ENCODE data around the gene ZBTB32.

The ZBTB32 gene

GRCh38 chr19:35745328-35746086 lies 41.1 kb downstream of the ZBTB32 start, which contains the start of the genes PSENEN and U2AF1L4:
Gene PSENEN, plus strand, starts transcription at chr19:35745651. Its CDS starts 280 bp downstream, at chr19:35745931.
Gene U2AF1L4, minus strand, starts transcription at chr19:35745418. Its CDS starts 27 bp downstream, at chr19:35745391.
- 0% methylated on average over 32 of the region's 40 CpGs for WGBS (ENCODE audit: insufficient coverage)
- ChIA-PET CTCF (interaction anchor here (1.2 kb wide), 1 partner anchor 31 kb away, joined by 3 read pairs; no protein-coding TSS in a partner anchor), POLR2A (interaction anchor here (1.1 kb wide), 1 partner anchor 27 kb away, joined by 4 read pairs; no protein-coding TSS in a partner anchor)
- Histone ChIP-seq H3K27ac (ENCODE audit: insufficient read depth in 1 of 2, low read depth in 1 of 2, low read length in 2 of 2, poor library complexity in 1 of 2, severe bottlenecking in 2 of 2) (peak within 1 kb of the TSS; percentile 99 to 100), H3K27me3 (replicated peaks in 2 of 5; ENCODE audit: control insufficient read depth in 4 of 5, insufficient read depth in 5 of 5, low read length in 4 of 5) (no peaks in the 10 kb centered on the region), H3K4me3 (ENCODE audit: control insufficient read depth in 1 of 7, extremely low read depth in 1 of 7, insufficient read depth in 4 of 7, low read depth in 2 of 7, low read length in 6 of 7) (peak within 1 kb of the TSS; percentile 46 to 96 (median 90)), H3K4me1 (ENCODE audit: control extremely low read depth in 1 of 4, control insufficient read depth in 4 of 4, insufficient read depth in 4 of 4, low read length in 3 of 4) (peaks cover 16 to 68% (median 61%) of the 10 kb centered on the region in 4 experiments), H3K36me3 (ENCODE audit: control insufficient read depth in 4 of 4, insufficient read depth in 4 of 4, low read length in 3 of 4) (no peaks in the 10 kb centered on the region), H3K9me3 (ENCODE audit: control extremely low read depth in 1 of 5, control insufficient read depth in 4 of 5, insufficient read depth in 2 of 5, low read depth in 1 of 5, low read length in 4 of 5) (no peaks in the 10 kb centered on the region)
- peak; percentile 99 to 100 (median 100) for DNase-seq

- peak overlapping the region; percentile 99 to 100 for H3K27ac ChIP-seq (ENCODE audit: insufficient read depth in 1 of 2, low read depth in 1 of 2, low read length in 2 of 2, poor library complexity in 1 of 2, severe bottlenecking in 2 of 2)
- H3K27me3 ChIP-seq (replicated peaks in 2 of 5; ENCODE audit: control insufficient read depth in 4 of 5, insufficient read depth in 5 of 5, low read length in 4 of 5) = no peaks in the 10 kb centered on the region
- ChIA-PET CTCF (no interaction called here), POLR2A (no interaction called here)
- H3K4me1 ChIP-seq (ENCODE audit: control extremely low read depth in 1 of 4, control insufficient read depth in 4 of 4, insufficient read depth in 4 of 4, low read length in 3 of 4) = peaks cover 16 to 63% (median 56%) of the 10 kb centered on the region in 4 experiments
- peak overlapping the region; percentile 46 to 96 (median 90) for H3K4me3 ChIP-seq (ENCODE audit: control insufficient read depth in 1 of 7, extremely low read depth in 1 of 7, insufficient read depth in 4 of 7, low read depth in 2 of 7, low read length in 6 of 7)
- WGBS (ENCODE audit: insufficient coverage) = 10% methylated on average over 3 of the region's 4 CpGs
- no peak for DNase-seq
- H3K9me3 ChIP-seq (ENCODE audit: control extremely low read depth in 1 of 5, control insufficient read depth in 4 of 5, insufficient read depth in 2 of 5, low read depth in 1 of 5, low read length in 4 of 5) = no peaks in the 10 kb centered on the region
- H3K36me3 ChIP-seq (ENCODE audit: control insufficient read depth in 4 of 4, insufficient read depth in 4 of 4, low read length in 3 of 4) = no peaks in the 10 kb centered on the region
These were observed 41.7 kb downstream of the ZBTB32 start for GRCh38 chr19:35746087-35746462.

- H3K9me3 ChIP-seq (ENCODE audit: control extremely low read depth in 1 of 5, control insufficient read depth in 4 of 5, insufficient read depth in 2 of 5, low read depth in 1 of 5, low read length in 4 of 5) = no peaks in the 10 kb centered on the region
- CTCF ChIA-PET = no interaction called here
- peaks cover 16 to 58% (median 52%) of the 10 kb centered on the region in 4 experiments for H3K4me1 ChIP-seq (ENCODE audit: control extremely low read depth in 1 of 4, control insufficient read depth in 4 of 4, insufficient read depth in 4 of 4, low read length in 3 of 4)
- DNase-seq = no peak
- POLR2A ChIA-PET = no interaction called here
- peak overlapping the region in 1 of 2 experiments; percentile 100 for H3K27ac ChIP-seq (ENCODE audit: insufficient read depth in 1 of 2, low read depth in 1 of 2, low read length in 2 of 2, poor library complexity in 1 of 2, severe bottlenecking in 2 of 2)
- WGBS (ENCODE audit: insufficient coverage) = 96% methylated on average over 4 of the region's 5 CpGs
- H3K4me3 ChIP-seq (ENCODE audit: control insufficient read depth in 1 of 7, extremely low read depth in 1 of 7, insufficient read depth in 4 of 7, low read depth in 2 of 7, low read length in 6 of 7) = peak overlapping the region in 4 of 7 experiments; percentile 83 to 96 (median 93)
- H3K36me3 ChIP-seq (ENCODE audit: control insufficient read depth in 4 of 4, insufficient read depth in 4 of 4, low read length in 3 of 4) = no peaks in the 10 kb centered on the region
- H3K27me3 ChIP-seq (replicated peaks in 2 of 5; ENCODE audit: control insufficient read depth in 4 of 5, insufficient read depth in 5 of 5, low read length in 4 of 5) = no peaks in the 10 kb centered on the region
These were observed 42.2 kb downstream of the ZBTB32 start for GRCh38 chr19:35746531-35746930.

GRCh38 chr19:35748106-35749020 lies 44.0 kb downstream of the ZBTB32 start, which contains the start of gene LIN37:
Gene LIN37, plus strand, starts transcription at chr19:35748576. Its CDS starts 149 bp downstream, at chr19:35748725.
- H3K9me3 ChIP-seq (ENCODE audit: control extremely low read depth in 1 of 5, control insufficient read depth in 4 of 5, insufficient read depth in 2 of 5, low read depth in 1 of 5, low read length in 4 of 5) = no peaks in the 10 kb centered on the region
- CTCF ChIA-PET = interaction anchor here (0.7 to 2.2 kb wide), 4 partner anchors 8 to 71 kb away, joined by 3 to 6 read pairs (median 4); partner anchors contain the start of gene HSPB6
- POLR2A ChIA-PET = interaction anchor here (0.6 to 1.1 kb wide), 2 partner anchors 8 to 106 kb away, joined by 3 to 4 read pairs; partner anchors contain the start of gene HSPB6

GRCh38 chr19:35750167-35750566 lies 45.8 kb downstream of the ZBTB32 start:
- peaks cover 0 to 15% (median 0%) of the 10 kb centered on the region in 5 experiments for H3K27me3 ChIP-seq (replicated peaks in 2 of 5; ENCODE audit: control insufficient read depth in 4 of 5, insufficient read depth in 5 of 5, low read length in 4 of 5)
- H3K4me3 ChIP-seq (ENCODE audit: control insufficient read depth in 1 of 7, extremely low read depth in 1 of 7, insufficient read depth in 4 of 7, low read depth in 2 of 7, low read length in 6 of 7) = no peak overlapping the region
- H3K27ac ChIP-seq (ENCODE audit: insufficient read depth in 1 of 2, low read depth in 1 of 2, low read length in 2 of 2, poor library complexity in 1 of 2, severe bottlenecking in 2 of 2) = no peak overlapping the region
- peaks cover 10 to 29% (median 25%) of the 10 kb centered on the region in 4 experiments for H3K4me1 ChIP-seq (ENCODE audit: control extremely low read depth in 1 of 4, control insufficient read depth in 4 of 4, insufficient read depth in 4 of 4, low read length in 3 of 4)
- no peak for DNase-seq
- 100% methylated on average over 1 of the region's 5 CpGs for WGBS (ENCODE audit: insufficient coverage)
- peaks cover 0 to 28% (median 21%) of the 10 kb centered on the region in 4 experiments for H3K36me3 ChIP-seq (ENCODE audit: control insufficient read depth in 4 of 4, insufficient read depth in 4 of 4, low read length in 3 of 4)
- ChIA-PET POLR2A (no interaction called here), CTCF (no interaction called here)
- H3K9me3 ChIP-seq (ENCODE audit: control extremely low read depth in 1 of 5, control insufficient read depth in 4 of 5, insufficient read depth in 2 of 5, low read depth in 1 of 5, low read length in 4 of 5) = no peaks in the 10 kb centered on the region

More at GRCh38 chr19:35748106-35749020, 44.0 kb downstream of the ZBTB32 start, which contains the start of gene LIN37:
- Histone ChIP-seq H3K27ac (ENCODE audit: insufficient read depth in 1 of 2, low read depth in 1 of 2, low read length in 2 of 2, poor library complexity in 1 of 2, severe bottlenecking in 2 of 2) (peak within 1 kb of the TSS; percentile 47 to 85), H3K4me1 (ENCODE audit: control extremely low read depth in 1 of 4, control insufficient read depth in 4 of 4, insufficient read depth in 4 of 4, low read length in 3 of 4) (peaks cover 12 to 41% (median 35%) of the 10 kb centered on the region in 4 experiments), H3K27me3 (replicated peaks in 2 of 5; ENCODE audit: control insufficient read depth in 4 of 5, insufficient read depth in 5 of 5, low read length in 4 of 5) (no peaks in the 10 kb centered on the region), H3K4me3 (ENCODE audit: control insufficient read depth in 1 of 7, extremely low read depth in 1 of 7, insufficient read depth in 4 of 7, low read depth in 2 of 7, low read length in 6 of 7) (peak within 1 kb of the TSS; percentile 73 to 99 (median 95)), H3K36me3 (ENCODE audit: control insufficient read depth in 4 of 4, insufficient read depth in 4 of 4, low read length in 3 of 4) (peaks cover 0 to 17% (median 12%) of the 10 kb centered on the region in 4 experiments)
- 2% methylated on average over 28 of the region's 45 CpGs for WGBS (ENCODE audit: insufficient coverage)
- peak; percentile 99 to 100 (median 99) for DNase-seq

- no peak for DNase-seq
- POLR2A ChIA-PET = no interaction called here
- 99% methylated on average over 10 of the region's 14 CpGs for WGBS (ENCODE audit: insufficient coverage)
- H3K27me3 ChIP-seq (replicated peaks in 2 of 5; ENCODE audit: control insufficient read depth in 4 of 5, insufficient read depth in 5 of 5, low read length in 4 of 5) = peaks cover 0 to 34% (median 0%) of the 10 kb centered on the region in 5 experiments
- peaks cover 8 to 37% (median 26%) of the 10 kb centered on the region in 4 experiments for H3K4me1 ChIP-seq (ENCODE audit: control extremely low read depth in 1 of 4, control insufficient read depth in 4 of 4, insufficient read depth in 4 of 4, low read length in 3 of 4)
- H3K27ac ChIP-seq (ENCODE audit: insufficient read depth in 1 of 2, low read depth in 1 of 2, low read length in 2 of 2, poor library complexity in 1 of 2, severe bottlenecking in 2 of 2) = no peak overlapping the region
- CTCF ChIA-PET = interaction anchor here (0.6 kb wide), 1 partner anchor 10 kb away, joined by 4 read pairs; no protein-coding TSS in a partner anchor
- peaks cover 0 to 28% (median 21%) of the 10 kb centered on the region in 4 experiments for H3K36me3 ChIP-seq (ENCODE audit: control insufficient read depth in 4 of 4, insufficient read depth in 4 of 4, low read length in 3 of 4)
- no peak overlapping the region for H3K4me3 ChIP-seq (ENCODE audit: control insufficient read depth in 1 of 7, extremely low read depth in 1 of 7, insufficient read depth in 4 of 7, low read depth in 2 of 7, low read length in 6 of 7)
- no peaks in the 10 kb centered on the region for H3K9me3 ChIP-seq (ENCODE audit: control extremely low read depth in 1 of 5, control insufficient read depth in 4 of 5, insufficient read depth in 2 of 5, low read depth in 1 of 5, low read length in 4 of 5)
These were observed 47.7 kb downstream of the ZBTB32 start for GRCh38 chr19:35751839-35752745.
